ENCODE results near the gene OR10AD1.

Gene OR10AD1

GRCh38 chr12:48183876-48184548 lies 19.1 kb downstream of the OR10AD1 start:
- peak overlapping the region; percentile 6 for H3K27ac Mint-ChIP-seq
- H3K4me1 Mint-ChIP-seq (ENCODE audit: low read depth) = peaks cover 13% of the 10 kb centered on the region
- H3K9me3 Mint-ChIP-seq = no peaks in the 10 kb centered on the region
- H3K36me3 Mint-ChIP-seq (ENCODE audit: low read depth) = no peaks in the 10 kb centered on the region
- peaks cover 78% of the 10 kb centered on the region for H3K27me3 Mint-ChIP-seq (ENCODE audit: low read depth)
- H3K4me3 Mint-ChIP-seq = peak overlapping the region; percentile 66

GRCh38 chr12:48183091-48183875 lies 19.8 kb downstream of the OR10AD1 start, which contains the start of gene CCDC184:
CCDC184 (plus strand) TSS chr12:48183644; CDS start chr12:48184123, 479 bp downstream.
- peaks cover 13% of the 10 kb centered on the region for H3K4me1 Mint-ChIP-seq (ENCODE audit: low read depth)
- peaks cover 80% of the 10 kb centered on the region for H3K27me3 Mint-ChIP-seq (ENCODE audit: low read depth)
- no peaks in the 10 kb centered on the region for H3K9me3 Mint-ChIP-seq
- H3K4me3 Mint-ChIP-seq = peak within 1 kb of the TSS; percentile 88
- H3K27ac Mint-ChIP-seq = peak within 1 kb of the TSS; percentile 67
- H3K36me3 Mint-ChIP-seq (ENCODE audit: low read depth) = no peaks in the 10 kb centered on the region

- Mint-ChIP-seq H3K27ac (no peak overlapping the region), H3K27me3 (ENCODE audit: low read depth) (peaks cover 80% of the 10 kb centered on the region), H3K9me3 (no peaks in the 10 kb centered on the region), H3K4me1 (ENCODE audit: low read depth) (peaks cover 13% of the 10 kb centered on the region), H3K36me3 (ENCODE audit: low read depth) (no peaks in the 10 kb centered on the region), H3K4me3 (peak overlapping the region; percentile 88)
Measured at GRCh38 chr12:48182631-48183030, 20.5 kb downstream of the OR10AD1 start.

- H3K4me1 Mint-ChIP-seq (ENCODE audit: low read depth) = peaks cover 15% of the 10 kb centered on the region
- no peaks in the 10 kb centered on the region for H3K9me3 Mint-ChIP-seq
- H3K36me3 Mint-ChIP-seq (ENCODE audit: low read depth) = no peaks in the 10 kb centered on the region
- H3K4me3 Mint-ChIP-seq = no peak overlapping the region
- no peak overlapping the region for H3K27ac Mint-ChIP-seq
- peaks cover 73% of the 10 kb centered on the region for H3K27me3 Mint-ChIP-seq (ENCODE audit: low read depth)
Measured at GRCh38 chr12:48180857-48181495, 22.1 kb downstream of the OR10AD1 start.

- Mint-ChIP-seq H3K4me1 (ENCODE audit: low read depth) (peaks cover 16% of the 10 kb centered on the region), H3K36me3 (ENCODE audit: low read depth) (no peaks in the 10 kb centered on the region), H3K27me3 (ENCODE audit: low read depth) (peaks cover 67% of the 10 kb centered on the region), H3K4me3 (no peak overlapping the region), H3K9me3 (no peaks in the 10 kb centered on the region), H3K27ac (no peak overlapping the region)
Measured at GRCh38 chr12:48180424-48180823, 22.7 kb downstream of the OR10AD1 start.

GRCh38 chr12:48179466-48179865 lies 23.6 kb downstream of the OR10AD1 start:
- Mint-ChIP-seq H3K4me1 (ENCODE audit: low read depth) (peaks cover 17% of the 10 kb centered on the region), H3K27ac (no peak overlapping the region), H3K9me3 (no peaks in the 10 kb centered on the region), H3K36me3 (ENCODE audit: low read depth) (no peaks in the 10 kb centered on the region), H3K4me3 (no peak overlapping the region), H3K27me3 (ENCODE audit: low read depth) (peaks cover 58% of the 10 kb centered on the region)

- Mint-ChIP-seq H3K9me3 (no peaks in the 10 kb centered on the region), H3K27ac (no peak overlapping the region), H3K27me3 (ENCODE audit: low read depth) (peaks cover 52% of the 10 kb centered on the region), H3K4me3 (no peak overlapping the region), H3K4me1 (ENCODE audit: low read depth) (peaks cover 17% of the 10 kb centered on the region), H3K36me3 (ENCODE audit: low read depth) (no peaks in the 10 kb centered on the region)
Measured at GRCh38 chr12:48177982-48178381, 25.1 kb downstream of the OR10AD1 start.

- H3K4me3 Mint-ChIP-seq = peak overlapping the region; percentile 73
- no peaks in the 10 kb centered on the region for H3K36me3 Mint-ChIP-seq (ENCODE audit: low read depth)
- H3K27ac Mint-ChIP-seq = peak overlapping the region; percentile 77
- no peaks in the 10 kb centered on the region for H3K9me3 Mint-ChIP-seq
- peaks cover 43% of the 10 kb centered on the region for H3K27me3 Mint-ChIP-seq (ENCODE audit: low read depth)
- peaks cover 12% of the 10 kb centered on the region for H3K4me1 Mint-ChIP-seq (ENCODE audit: low read depth)
Measured at GRCh38 chr12:48176417-48176751, 26.7 kb downstream of the OR10AD1 start.

- peak overlapping the region; percentile 77 for H3K27ac Mint-ChIP-seq
- peak overlapping the region; percentile 73 for H3K4me3 Mint-ChIP-seq
- peaks cover 12% of the 10 kb centered on the region for H3K4me1 Mint-ChIP-seq (ENCODE audit: low read depth)
- H3K27me3 Mint-ChIP-seq (ENCODE audit: low read depth) = peaks cover 37% of the 10 kb centered on the region
- no peaks in the 10 kb centered on the region for H3K36me3 Mint-ChIP-seq (ENCODE audit: low read depth)
- H3K9me3 Mint-ChIP-seq = no peaks in the 10 kb centered on the region
Measured at GRCh38 chr12:48175613-48176416, 27.3 kb downstream of the OR10AD1 start.

- Mint-ChIP-seq H3K9me3 (no peaks in the 10 kb centered on the region), H3K36me3 (ENCODE audit: low read depth) (no peaks in the 10 kb centered on the region), H3K4me1 (ENCODE audit: low read depth) (peaks cover 2% of the 10 kb centered on the region), H3K27ac (no peak overlapping the region), H3K4me3 (no peak overlapping the region), H3K27me3 (ENCODE audit: low read depth) (peaks cover 20% of the 10 kb centered on the region)
Measured at GRCh38 chr12:48169011-48169410, 34.1 kb downstream of the OR10AD1 start.

GRCh38 chr12:48165089-48165981 lies 37.8 kb downstream of the OR10AD1 start:
- peaks cover 2% of the 10 kb centered on the region for H3K4me1 Mint-ChIP-seq (ENCODE audit: low read depth)
- H3K27me3 Mint-ChIP-seq (ENCODE audit: low read depth) = peaks cover 35% of the 10 kb centered on the region
- H3K9me3 Mint-ChIP-seq = no peaks in the 10 kb centered on the region
- no peak overlapping the region for H3K4me3 Mint-ChIP-seq
- H3K27ac Mint-ChIP-seq = peak overlapping the region; percentile 12
- no peaks in the 10 kb centered on the region for H3K36me3 Mint-ChIP-seq (ENCODE audit: low read depth)

- Mint-ChIP-seq H3K36me3 (ENCODE audit: low read depth) (no peaks in the 10 kb centered on the region), H3K27me3 (ENCODE audit: low read depth) (peaks cover 35% of the 10 kb centered on the region), H3K9me3 (no peaks in the 10 kb centered on the region), H3K27ac (no peak overlapping the region), H3K4me3 (no peak overlapping the region), H3K4me1 (ENCODE audit: low read depth) (peaks cover 2% of the 10 kb centered on the region)
Measured at GRCh38 chr12:48164451-48164850, 38.6 kb downstream of the OR10AD1 start.

- peaks cover 35% of the 10 kb centered on the region for H3K27me3 Mint-ChIP-seq (ENCODE audit: low read depth)
- H3K27ac Mint-ChIP-seq = no peak overlapping the region
- H3K4me1 Mint-ChIP-seq (ENCODE audit: low read depth) = peaks cover 2% of the 10 kb centered on the region
- no peaks in the 10 kb centered on the region for H3K36me3 Mint-ChIP-seq (ENCODE audit: low read depth)
- no peaks in the 10 kb centered on the region for H3K9me3 Mint-ChIP-seq
- H3K4me3 Mint-ChIP-seq = no peak overlapping the region
Measured at GRCh38 chr12:48163150-48163747, 39.8 kb downstream of the OR10AD1 start.

All from T-helper 1 cell treated with Interleukin-12 subunit alpha and Interleukin-12 subunit beta and Interleukin-4 antibody, amounts not matched to agents 30 μg/mL and 1 μg/mL, for 36 hours (primary cell).